ENCODE results near the gene CYYR1.

The CYYR1 gene

DNA sequence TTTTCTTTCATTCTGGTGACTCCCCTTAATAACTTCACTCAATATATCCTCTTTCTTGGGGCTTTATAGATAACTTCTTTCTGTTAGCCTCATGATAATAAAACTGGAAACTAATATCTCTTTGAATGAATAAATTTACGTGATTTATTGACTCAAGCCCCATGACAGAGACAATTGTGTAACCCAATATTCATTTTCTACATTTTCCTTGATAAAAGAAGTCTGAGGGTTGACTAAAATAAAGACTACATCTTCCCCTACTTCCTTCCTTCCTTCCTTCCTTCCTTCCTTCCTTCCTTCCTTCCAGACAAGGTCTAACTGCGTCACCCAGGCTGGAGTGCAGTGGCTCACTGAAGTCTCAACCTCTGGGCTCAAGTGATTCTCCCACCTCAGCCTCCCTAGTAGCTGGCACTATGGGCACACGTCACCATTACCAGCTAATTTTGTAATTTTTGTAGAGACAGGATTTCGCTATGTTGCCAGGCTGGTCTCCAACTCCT lies 85.1 kb downstream of the CYYR1 start:
- H3K27ac ChIP-seq (replicated peaks; ENCODE audit: low read length): no peak overlapping the region
- H3K4me2 ChIP-seq (ENCODE audit: insufficient read depth, low read length, poor library complexity, severe bottlenecking): no peak overlapping the region
- H3K27me3 ChIP-seq (ENCODE audit: control insufficient read depth in 3 of 3, insufficient read depth in 3 of 3, low read depth in 1 of 3, low read length in 3 of 3): no peaks in the 10 kb centered on the region
- H2BK5ac ChIP-seq (ENCODE audit: low read length): no peak overlapping the region
- no CpG with 5 or more reads among the region's 4 CpGs for WGBS, 2 donors (ENCODE audit: extremely low coverage in 2 of 2, insufficient read length in 2 of 2, insufficient replicate concordance in 1 of 2)
- no peak overlapping the region for H4K8ac ChIP-seq (ENCODE audit: low read depth, low read length)
- peaks cover 1% of the 10 kb centered on the region for H3K79me1 ChIP-seq (ENCODE audit: low read depth, low read length)
- H2BK12ac ChIP-seq (ENCODE audit: low read length): no peak overlapping the region
- peaks cover 7 to 8% of the 10 kb centered on the region in 2 donors for H3K4me1 ChIP-seq (ENCODE audit: control insufficient read depth in 2 of 2, insufficient read depth in 1 of 2, low read depth in 1 of 2, low read length in 2 of 2)
- H3K14ac ChIP-seq (ENCODE audit: low read length): no peak overlapping the region
- peaks cover 2 to 12% of the 10 kb centered on the region in 2 donors for H3K9me3 ChIP-seq (replicated peaks in 1 of 2; ENCODE audit: control insufficient read depth in 2 of 2, insufficient read depth in 1 of 2, low read depth in 1 of 2, low read length in 2 of 2)
- no peak overlapping the region for H2AK5ac ChIP-seq (ENCODE audit: low read depth, low read length)
- H3K4ac ChIP-seq (ENCODE audit: low read length): no peak overlapping the region
- H2AFZ ChIP-seq (ENCODE audit: low read length): no peak overlapping the region
- no peak overlapping the region for H3K23ac ChIP-seq (ENCODE audit: low read depth, low read length, poor library complexity)
- no peak for DNase-seq (ENCODE audit: low spot score)
- no peak overlapping the region for H3K18ac ChIP-seq (ENCODE audit: low read length)
- no peak overlapping the region for H2BK120ac ChIP-seq (ENCODE audit: low read depth, low read length)
- H3K9ac ChIP-seq (ENCODE audit: low read depth, low read length, poor library complexity): no peak overlapping the region
- H3K4me3 ChIP-seq (ENCODE audit: low read length in 2 of 2): no peak overlapping the region
- no peaks in the 10 kb centered on the region for H3K36me3 ChIP-seq (replicated peaks in 1 of 2; ENCODE audit: control insufficient read depth in 2 of 2, insufficient read depth in 2 of 2, low read length in 2 of 2)
- H2BK15ac ChIP-seq (ENCODE audit: low read length): no peak overlapping the region
- H4K91ac ChIP-seq (ENCODE audit: low read depth, low read length, poor library complexity): no peak overlapping the region

DNA sequence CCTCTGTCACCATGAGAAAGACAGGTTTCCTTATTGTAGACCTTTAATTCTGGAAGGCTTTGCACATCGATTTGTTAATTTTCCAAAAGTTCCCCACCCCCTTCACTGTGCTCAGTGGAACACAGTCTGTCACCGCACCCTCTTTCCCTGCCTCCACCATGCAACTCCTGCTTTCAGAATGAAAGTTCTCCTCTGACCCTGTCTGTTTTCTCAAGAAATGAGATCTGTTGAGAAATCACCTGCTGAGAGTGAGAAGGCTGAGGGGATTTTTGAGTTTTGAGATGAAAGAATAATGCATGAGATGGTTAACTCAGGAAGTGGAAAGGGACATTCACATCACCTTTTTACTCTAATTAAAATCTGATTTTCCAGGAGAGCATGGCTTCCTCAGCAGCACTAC lies 99.6 kb downstream of the CYYR1 start:
- no peak overlapping the region for H3K18ac ChIP-seq (ENCODE audit: low read length)

DNA sequence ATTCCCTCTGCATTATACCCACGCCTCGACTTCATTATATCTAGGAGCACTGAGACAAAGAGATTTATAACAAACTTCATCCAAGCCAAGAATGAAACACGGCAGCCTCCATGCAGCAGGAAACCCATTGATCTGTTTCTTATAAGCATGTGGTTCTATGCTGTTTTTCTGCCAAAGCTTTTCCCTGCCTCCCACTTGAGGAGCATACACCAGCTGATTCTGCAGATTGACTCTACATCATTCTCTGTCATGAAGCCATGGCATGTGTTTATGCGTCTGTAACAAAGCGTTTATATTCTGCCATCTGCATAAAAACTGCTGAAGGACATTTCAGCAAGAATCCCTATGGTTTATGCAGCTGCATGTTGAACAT lies 102.0 kb downstream of the CYYR1 start:
- Histone ChIP-seq H4K91ac (ENCODE audit: low read depth, low read length, poor library complexity) (no peak overlapping the region), H3K4me2 (ENCODE audit: insufficient read depth, low read length, poor library complexity, severe bottlenecking) (no peak overlapping the region), H3K18ac (ENCODE audit: low read length) (no peak overlapping the region), H2AFZ (ENCODE audit: low read length) (no peak overlapping the region), H2BK120ac (ENCODE audit: low read depth, low read length) (no peak overlapping the region), H2AK5ac (ENCODE audit: low read depth, low read length) (no peak overlapping the region), H3K4ac (ENCODE audit: low read length) (no peak overlapping the region), H2BK5ac (ENCODE audit: low read length) (no peak overlapping the region), H3K79me1 (ENCODE audit: low read depth, low read length) (no peaks in the 10 kb centered on the region), H3K14ac (ENCODE audit: low read length) (no peak overlapping the region), H3K9me3 (replicated peaks in 1 of 2; ENCODE audit: control insufficient read depth in 2 of 2, insufficient read depth in 1 of 2, low read depth in 1 of 2, low read length in 2 of 2) (no peaks in the 10 kb centered on the region), H3K27me3 (ENCODE audit: control insufficient read depth in 3 of 3, insufficient read depth in 3 of 3, low read depth in 1 of 3, low read length in 3 of 3) (no peaks in the 10 kb centered on the region), H3K27ac (replicated peaks; ENCODE audit: low read length) (no peak overlapping the region), H2BK12ac (ENCODE audit: low read length) (no peak overlapping the region), H2BK15ac (ENCODE audit: low read length) (no peak overlapping the region), H3K4me1 (ENCODE audit: control insufficient read depth in 2 of 2, insufficient read depth in 1 of 2, low read depth in 1 of 2, low read length in 2 of 2) (no peaks in the 10 kb centered on the region), H3K23ac (ENCODE audit: low read depth, low read length, poor library complexity) (no peak overlapping the region), H3K4me3 (ENCODE audit: low read length in 2 of 2) (no peak overlapping the region), H3K36me3 (replicated peaks in 1 of 2; ENCODE audit: control insufficient read depth in 2 of 2, insufficient read depth in 2 of 2, low read length in 2 of 2) (peaks cover 1 to 12% of the 10 kb centered on the region in 2 donors), H3K9ac (ENCODE audit: low read depth, low read length, poor library complexity) (no peak overlapping the region), H4K8ac (ENCODE audit: low read depth, low read length) (no peak overlapping the region)
- no CpG with 5 or more reads among the region's 5 CpGs for WGBS, 2 donors (ENCODE audit: extremely low coverage in 2 of 2, insufficient read length in 2 of 2, insufficient replicate concordance in 1 of 2)
- DNase-seq (ENCODE audit: low spot score): no peak

More for the DNA sequence above, 99.6 kb downstream of the CYYR1 start:
- no peak overlapping the region for H3K23ac ChIP-seq (ENCODE audit: low read depth, low read length, poor library complexity)
- H2BK12ac ChIP-seq (ENCODE audit: low read length): no peak overlapping the region
- H3K4ac ChIP-seq (ENCODE audit: low read length): no peak overlapping the region
- H3K27ac ChIP-seq (replicated peaks; ENCODE audit: low read length): no peak overlapping the region
- no peaks in the 10 kb centered on the region for H3K9me3 ChIP-seq (replicated peaks in 1 of 2; ENCODE audit: control insufficient read depth in 2 of 2, insufficient read depth in 1 of 2, low read depth in 1 of 2, low read length in 2 of 2)
- no peak overlapping the region for H2BK120ac ChIP-seq (ENCODE audit: low read depth, low read length)
- H3K79me1 ChIP-seq (ENCODE audit: low read depth, low read length): no peaks in the 10 kb centered on the region
- H4K8ac ChIP-seq (ENCODE audit: low read depth, low read length): no peak overlapping the region
- H3K4me1 ChIP-seq (ENCODE audit: control insufficient read depth in 2 of 2, insufficient read depth in 1 of 2, low read depth in 1 of 2, low read length in 2 of 2): peaks cover 0 to under 1% of the 10 kb centered on the region in 2 donors
- no peak overlapping the region for H3K9ac ChIP-seq (ENCODE audit: low read depth, low read length, poor library complexity)
- no peak overlapping the region for H3K4me3 ChIP-seq (ENCODE audit: low read length in 2 of 2)
- H2AK5ac ChIP-seq (ENCODE audit: low read depth, low read length): no peak overlapping the region
- no peak overlapping the region for H3K14ac ChIP-seq (ENCODE audit: low read length)
- no peak overlapping the region for H4K91ac ChIP-seq (ENCODE audit: low read depth, low read length, poor library complexity)
- no peak overlapping the region for H3K4me2 ChIP-seq (ENCODE audit: insufficient read depth, low read length, poor library complexity, severe bottlenecking)
- H3K27me3 ChIP-seq (ENCODE audit: control insufficient read depth in 3 of 3, insufficient read depth in 3 of 3, low read depth in 1 of 3, low read length in 3 of 3): no peaks in the 10 kb centered on the region
- H2BK15ac ChIP-seq (ENCODE audit: low read length): no peak overlapping the region
- no peak overlapping the region for H2BK5ac ChIP-seq (ENCODE audit: low read length)
- peaks cover 1 to 32% of the 10 kb centered on the region in 2 donors for H3K36me3 ChIP-seq (replicated peaks in 1 of 2; ENCODE audit: control insufficient read depth in 2 of 2, insufficient read depth in 2 of 2, low read length in 2 of 2)
- DNase-seq (ENCODE audit: low spot score): no peak
- no CpG with 5 or more reads among the region's 2 CpGs for WGBS, 2 donors (ENCODE audit: extremely low coverage in 2 of 2, insufficient read length in 2 of 2, insufficient replicate concordance in 1 of 2)
- H2AFZ ChIP-seq (ENCODE audit: low read length): no peak overlapping the region

DNA sequence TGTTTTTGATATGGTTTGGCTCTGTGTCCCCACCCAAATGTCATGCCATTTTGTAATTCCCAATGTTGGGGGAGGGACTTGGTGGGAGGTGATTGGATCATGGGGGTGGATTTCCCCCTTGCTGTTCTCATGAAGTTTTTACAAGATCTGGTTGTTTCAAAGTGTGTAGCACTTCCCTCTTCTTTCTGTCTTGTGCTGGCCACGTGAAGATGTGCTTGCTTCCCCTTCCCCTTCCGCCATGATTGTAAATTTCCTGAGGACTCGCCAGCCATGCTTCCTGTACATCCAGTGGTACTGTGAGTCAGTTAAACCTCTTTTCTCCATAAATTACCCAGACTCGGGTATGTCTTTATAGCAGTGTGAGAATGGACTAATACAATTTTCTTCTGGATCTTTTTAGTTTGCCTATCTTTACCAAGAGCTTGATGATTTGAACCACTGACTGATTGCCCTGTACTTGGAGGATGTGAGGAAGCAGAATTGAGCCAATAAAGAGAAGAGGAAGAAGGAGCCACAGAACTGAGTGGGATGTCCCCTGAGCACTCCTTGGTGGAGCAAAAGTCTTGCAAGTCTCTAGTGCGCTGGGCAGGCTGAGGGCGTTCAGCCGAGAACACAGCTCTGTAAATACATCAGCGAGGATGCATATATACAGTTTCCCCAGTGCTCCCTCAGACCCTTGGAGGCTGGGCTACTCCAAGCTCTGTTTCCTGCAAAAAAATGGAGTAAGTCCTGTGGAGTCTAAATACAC lies 102.6 kb downstream of the CYYR1 start:
- peaks cover 1 to 9% of the 10 kb centered on the region in 2 donors for H3K36me3 ChIP-seq (replicated peaks in 1 of 2; ENCODE audit: control insufficient read depth in 2 of 2, insufficient read depth in 2 of 2, low read length in 2 of 2)
- no peak overlapping the region for H3K4ac ChIP-seq (ENCODE audit: low read length)
- whole genome bisulfite sequencing, 2 donors (ENCODE audit: extremely low coverage in 2 of 2, insufficient read length in 2 of 2, insufficient replicate concordance in 1 of 2): no CpG with 5 or more reads among the region's 8 CpGs
- no peak overlapping the region for H2BK15ac ChIP-seq (ENCODE audit: low read length)
- H3K79me1 ChIP-seq (ENCODE audit: low read depth, low read length): no peaks in the 10 kb centered on the region
- no peak overlapping the region for H3K18ac ChIP-seq (ENCODE audit: low read length)
- H2BK12ac ChIP-seq (ENCODE audit: low read length): no peak overlapping the region
- no peak for DNase-seq (ENCODE audit: low spot score)
- peak overlapping the region; percentile 43 for H4K8ac ChIP-seq (ENCODE audit: low read depth, low read length)
- no peak overlapping the region for H2AK5ac ChIP-seq (ENCODE audit: low read depth, low read length)
- H3K9me3 ChIP-seq (replicated peaks in 1 of 2; ENCODE audit: control insufficient read depth in 2 of 2, insufficient read depth in 1 of 2, low read depth in 1 of 2, low read length in 2 of 2): no peaks in the 10 kb centered on the region
- H3K23ac ChIP-seq (ENCODE audit: low read depth, low read length, poor library complexity): no peak overlapping the region
- no peak overlapping the region for H2AFZ ChIP-seq (ENCODE audit: low read length)
- no peak overlapping the region for H4K91ac ChIP-seq (ENCODE audit: low read depth, low read length, poor library complexity)
- H3K4me3 ChIP-seq (ENCODE audit: low read length in 2 of 2): no peak overlapping the region
- H3K27ac ChIP-seq (replicated peaks; ENCODE audit: low read length): no peak overlapping the region
- H3K27me3 ChIP-seq (ENCODE audit: control insufficient read depth in 3 of 3, insufficient read depth in 3 of 3, low read depth in 1 of 3, low read length in 3 of 3): no peaks in the 10 kb centered on the region
- H3K14ac ChIP-seq (ENCODE audit: low read length): no peak overlapping the region
- no peak overlapping the region for H2BK5ac ChIP-seq (ENCODE audit: low read length)
- no peak overlapping the region for H3K9ac ChIP-seq (ENCODE audit: low read depth, low read length, poor library complexity)
- H3K4me2 ChIP-seq (ENCODE audit: insufficient read depth, low read length, poor library complexity, severe bottlenecking): no peak overlapping the region
- no peak overlapping the region for H2BK120ac ChIP-seq (ENCODE audit: low read depth, low read length)
- H3K4me1 ChIP-seq (ENCODE audit: control insufficient read depth in 2 of 2, insufficient read depth in 1 of 2, low read depth in 1 of 2, low read length in 2 of 2): no peaks in the 10 kb centered on the region

Measured in neuronal stem cell (in vitro differentiated cells).